CD4-positive, alpha-beta T cell (primary cell): ENCODE data around the gene PKD1. TPM values are rescaled to one million over a fixed set of nuclear protein-coding genes. Genes with fewer than 3 reads are reported as not detected.

Experiments used
- ATAC-seq: fragments of 200-7000 bp; cut with Tn5 transposase; one replicate; pipeline ENCODE4 v1.10.0; 2022; ENCODE audit warnings: mild to moderate bottlenecking; ENCODE audit not compliant: poor library complexity
- CTCF ChIA-PET: fragments of 350-600 bp; sonication (Branson Sonifier 250); formaldehyde crosslinking; loops from one replicate; lab custom pipeline; 2021; ENCODE audit warnings: antibody characterized with exemption, inconsistent platforms; lab: Charles Lee
- POLR2A ChIA-PET: fragments of 350-600 bp; sonication (Branson Sonifier 250); formaldehyde crosslinking; loops from one replicate; lab custom pipeline; 2021; ENCODE audit warnings: antibody characterized with exemption, inconsistent platforms; lab: Charles Lee
- DNase-seq, 14 experiments: peaks; one replicate each; pipeline ENCODE4 v3.0.0-alpha.2; 2013 to 2020; ENCODE audit warnings: mixed read lengths in 2 of 14
- H3K27ac ChIP-seq, 2 donors: one replicate each; pipeline versions ENCODE4 v1.5.1 to v1.7.0; 2013; ENCODE audit warnings: low read length in 2 of 2, low read depth in 1 of 2, mild to moderate bottlenecking in 1 of 2
- H3K27me3 ChIP-seq, 2 experiments: 1 replicate in 1 of 2; 2 replicates in 1 of 2; pipeline versions ENCODE4 v1.6.1 to v1.7.0; 2013; ENCODE audit warnings: low read length in 2 of 2, control low read depth in 1 of 2, mild to moderate bottlenecking in 1 of 2, moderate library complexity in 1 of 2; ENCODE audit not compliant: insufficient read depth in 2 of 2, control insufficient read depth in 1 of 2
- H3K36me3 ChIP-seq: one replicate; pipeline ENCODE4 v1.6.1; 2013; ENCODE audit warnings: low read length, control low read depth; ENCODE audit not compliant: insufficient read depth
- H3K4me1 ChIP-seq: one replicate; pipeline ENCODE4 v1.6.1; 2013; ENCODE audit warnings: low read length, control low read depth; ENCODE audit not compliant: insufficient read depth
- H3K4me3 ChIP-seq: one replicate; pipeline ENCODE4 v1.5.1; 2013; ENCODE audit warnings: mild to moderate bottlenecking, low read length, moderate library complexity
- H3K9me3 ChIP-seq, 2 experiments: 1 replicate in 1 of 2; 2 replicates in 1 of 2; pipeline versions ENCODE4 v1.6.1 to v1.7.0; 2013; ENCODE audit warnings: low read length in 2 of 2, mild to moderate bottlenecking in 2 of 2, control low read depth in 1 of 2, moderate library complexity in 1 of 2; ENCODE audit not compliant: control insufficient read depth in 1 of 2, insufficient read depth in 1 of 2
- H3K27ac Mint-ChIP-seq: one replicate; pipeline ENCODE4 v1.8.0; 2020; ENCODE audit warnings: mixed read lengths
- H3K27me3 Mint-ChIP-seq: one replicate; pipeline ENCODE4 v1.8.0; 2021; ENCODE audit warnings: mixed read lengths
- H3K36me3 Mint-ChIP-seq: one replicate; pipeline ENCODE4 v1.8.0; 2021; ENCODE audit warnings: low read depth, mixed read lengths
- H3K4me1 Mint-ChIP-seq: one replicate; pipeline ENCODE4 v1.8.0; 2021; ENCODE audit warnings: low read depth, mixed read lengths
- H3K4me3 Mint-ChIP-seq: one replicate; pipeline ENCODE4 v1.8.0; 2020; ENCODE audit warnings: mild to moderate bottlenecking, mixed read lengths
- H3K9me3 Mint-ChIP-seq: one replicate; pipeline ENCODE4 v1.8.0; 2020; ENCODE audit warnings: mixed read lengths
- intact Hi-C, 2 experiments: fragments of 100-400 bp; cut with DNase I in 1 of 2; cut with micrococcal nuclease in 1 of 2; formaldehyde crosslinking; loops; one replicate each; pipeline versions ENCODE4 v1.15.1 to v1.9.0; 2023 to 2025; cut with DNase I, micrococcal nuclease
- total RNA-seq, 174 experiments: library from RNA in 2 of 174; stranded (reverse) in 2 of 174; gene quantifications; one replicate each; pipeline ENCODE4 v1.2.3 and lab custom pipeline; 2021 to 2026
- TF ChIP-seq, protein P1 (sequence below): fragments of 200-600 bp; IDR thresholded peaks from one replicate; pipeline ENCODE4 v1.8.0; 2022; ENCODE audit warnings: antibody characterized with exemption, mild to moderate bottlenecking

Gene PKD1
- total RNA-seq, 2 experiments from 2014 or later: 80.3 to 85.6 TPM

- TF ChIP-seq, protein P1, sequence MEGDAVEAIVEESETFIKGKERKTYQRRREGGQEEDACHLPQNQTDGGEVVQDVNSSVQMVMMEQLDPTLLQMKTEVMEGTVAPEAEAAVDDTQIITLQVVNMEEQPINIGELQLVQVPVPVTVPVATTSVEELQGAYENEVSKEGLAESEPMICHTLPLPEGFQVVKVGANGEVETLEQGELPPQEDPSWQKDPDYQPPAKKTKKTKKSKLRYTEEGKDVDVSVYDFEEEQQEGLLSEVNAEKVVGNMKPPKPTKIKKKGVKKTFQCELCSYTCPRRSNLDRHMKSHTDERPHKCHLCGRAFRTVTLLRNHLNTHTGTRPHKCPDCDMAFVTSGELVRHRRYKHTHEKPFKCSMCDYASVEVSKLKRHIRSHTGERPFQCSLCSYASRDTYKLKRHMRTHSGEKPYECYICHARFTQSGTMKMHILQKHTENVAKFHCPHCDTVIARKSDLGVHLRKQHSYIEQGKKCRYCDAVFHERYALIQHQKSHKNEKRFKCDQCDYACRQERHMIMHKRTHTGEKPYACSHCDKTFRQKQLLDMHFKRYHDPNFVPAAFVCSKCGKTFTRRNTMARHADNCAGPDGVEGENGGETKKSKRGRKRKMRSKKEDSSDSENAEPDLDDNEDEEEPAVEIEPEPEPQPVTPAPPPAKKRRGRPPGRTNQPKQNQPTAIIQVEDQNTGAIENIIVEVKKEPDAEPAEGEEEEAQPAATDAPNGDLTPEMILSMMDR: no peak
- Mint-ChIP-seq H3K9me3 (no peaks in the 10 kb centered on the region), H3K27ac (no peak overlapping the region), H3K4me3 (no peak overlapping the region), H3K36me3 (peaks cover 49% of the 10 kb centered on the region), H3K27me3 (no peaks in the 10 kb centered on the region), H3K4me1 (no peaks in the 10 kb centered on the region)
- Histone ChIP-seq H3K36me3 (peaks cover 66% of the 10 kb centered on the region), H3K4me3 (no peak overlapping the region), H3K27ac (no peak overlapping the region), H3K27me3 (no peaks in the 10 kb centered on the region), H3K4me1 (no peaks in the 10 kb centered on the region), H3K9me3 (no peaks in the 10 kb centered on the region)
- no peak for DNase-seq
- intact Hi-C loops: no loop called here
- POLR2A ChIA-PET: no interaction called here
- CTCF ChIA-PET: no interaction called here
- ATAC-seq: no peak
Measured at GRCh38 chr16:2072926-2073325, 62.8 kb downstream of the PKD1 start.

DNA sequence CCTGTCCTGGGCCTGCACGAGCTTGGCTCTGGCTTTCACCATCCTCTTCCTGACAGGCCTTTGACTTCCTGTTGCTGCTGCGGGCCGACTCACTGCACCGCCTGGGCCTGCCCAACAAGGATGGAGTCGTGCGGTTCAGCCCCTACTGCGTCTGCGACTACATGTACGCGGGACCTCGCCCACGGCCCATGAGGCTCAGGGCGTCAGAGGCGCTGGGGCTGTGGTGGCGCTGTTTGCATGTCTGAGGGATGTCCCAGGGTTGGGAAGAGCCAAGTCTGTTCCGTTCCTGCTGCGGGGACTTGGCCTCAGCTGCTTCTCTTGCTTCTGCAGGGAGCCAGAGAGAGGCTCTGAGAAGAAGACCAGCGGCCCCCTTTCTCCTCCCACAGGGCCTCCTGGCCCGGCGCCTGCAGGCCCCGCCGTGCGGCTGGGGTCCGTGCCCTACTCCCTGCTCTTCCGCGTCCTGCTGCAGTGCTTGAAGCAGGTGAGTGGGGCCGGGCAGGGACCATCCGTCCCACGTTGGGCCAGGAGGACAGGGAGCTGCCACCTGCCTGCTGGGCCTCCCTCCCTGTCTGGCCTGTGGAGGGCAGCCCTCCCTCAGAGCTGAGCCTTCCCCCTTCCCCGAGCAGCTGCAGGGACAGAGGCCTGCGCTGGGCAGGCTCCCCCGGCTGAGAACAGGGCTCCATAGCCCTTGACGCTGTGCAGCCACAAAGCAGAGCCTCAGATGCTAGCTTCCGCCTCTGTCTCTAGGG lies 64.1 kb downstream of the PKD1 start:
- H3K36me3 ChIP-seq: peaks cover 63% of the 10 kb centered on the region
- H3K27me3 ChIP-seq: no peaks in the 10 kb centered on the region
- Mint-ChIP-seq H3K27ac (no peak overlapping the region), H3K9me3 (no peaks in the 10 kb centered on the region), H3K36me3 (peaks cover 49% of the 10 kb centered on the region), H3K4me3 (no peak overlapping the region), H3K4me1 (no peaks in the 10 kb centered on the region), H3K27me3 (no peaks in the 10 kb centered on the region)
- H3K27ac ChIP-seq: no peak overlapping the region
- ATAC-seq (no peak), DNase-seq (no peak)
- CTCF ChIA-PET: no interaction called here
- TF ChIP-seq, protein P1: no peak
- no peak overlapping the region for H3K4me3 ChIP-seq
- no peaks in the 10 kb centered on the region for H3K4me1 ChIP-seq
- POLR2A ChIA-PET: no interaction called here
- no peaks in the 10 kb centered on the region for H3K9me3 ChIP-seq
- intact Hi-C loops: no loop called here

- no peak overlapping the region for H3K4me3 ChIP-seq
- H3K4me1 Mint-ChIP-seq: no peaks in the 10 kb centered on the region
- no peaks in the 10 kb centered on the region for H3K27me3 Mint-ChIP-seq
- POLR2A ChIA-PET: no interaction called here
- H3K9me3 Mint-ChIP-seq: no peaks in the 10 kb centered on the region
- no peaks in the 10 kb centered on the region for H3K4me1 ChIP-seq
- H3K27me3 ChIP-seq: no peaks in the 10 kb centered on the region
- ATAC-seq: no peak
- H3K36me3 Mint-ChIP-seq: peaks cover 54% of the 10 kb centered on the region
- TF ChIP-seq, protein P1: no peak
- H3K27ac Mint-ChIP-seq: no peak overlapping the region
- H3K4me3 Mint-ChIP-seq: no peak overlapping the region
- intact Hi-C loops: no loop called here
- no peak for DNase-seq
- H3K36me3 ChIP-seq: peaks cover 63% of the 10 kb centered on the region
- H3K9me3 ChIP-seq: no peaks in the 10 kb centered on the region
- CTCF ChIA-PET: no interaction called here
- no peak overlapping the region for H3K27ac ChIP-seq
Measured at GRCh38 chr16:2070576-2071453, 64.9 kb downstream of the PKD1 start.
